C4-2B (cell line): ENCODE results near the gene FAM180A.

Experiments used
- CTCF ChIP-seq: fragments of 450-650 bp; conservative IDR thresholded peaks from 2 replicates; pipeline ENCODE4 v1.5.1; 2017; ENCODE audit warnings: mild to moderate bottlenecking
- ZFX ChIP-seq: fragments of 450-650 bp; IDR thresholded peaks from 2 replicates; pipeline ENCODE4 v1.6.1; 2017

GRCh38 chr7:135713836-135714470, 34.7 kb downstream of the FAM180A start:
- no peak for TF ChIP-seq CTCF
- TF ChIP-seq ZFX, result no peak
